Panc1 (cell line): ENCODE results near the gene GBF1.

Experiments
- CTCF ChIP-seq: fragments of 450-650 bp; IDR thresholded peaks from 2 replicates; pipeline ENCODE4 v1.5.1; 2017; ENCODE audit warnings: mild to moderate bottlenecking
- POLR2AphosphoS5 ChIP-seq: IDR thresholded peaks from 2 replicates; pipeline ENCODE4 v1.6.1; 2012; ENCODE audit warnings: mild to moderate bottlenecking, low read depth, low read length, moderate library complexity

GRCh38 chr10:102309236-102309635 is 63.9 kb downstream of the GBF1 start:
- no peak for TF ChIP-seq CTCF
- no peak for TF ChIP-seq POLR2AphosphoS5
